Skeletal muscle satellite cell (primary cell): ENCODE data around the gene CAMTA1.
A peak's percentile ranks its signal among the peaks of the same experiment; 100 is the strongest.

ENCODE experiments used
- H3K27me3 ChIP-seq: 2 replicates; pipeline ENCODE4 v1.7.0; 2013; ENCODE audit warnings: low read length; ENCODE audit not compliant: control insufficient read depth, insufficient read depth
- H3K36me3 ChIP-seq: 2 replicates; pipeline ENCODE4 v1.7.0; 2013; ENCODE audit warnings: mild to moderate bottlenecking, control low read depth, low read length; ENCODE audit not compliant: insufficient read depth
- H3K4me1 ChIP-seq: 2 replicates; pipeline ENCODE4 v1.7.0; 2013; ENCODE audit warnings: low read length; ENCODE audit not compliant: control insufficient read depth, insufficient read depth
- H3K4me2 ChIP-seq: 2 replicates; pipeline ENCODE4 v1.7.0; 2013; ENCODE audit warnings: mild to moderate bottlenecking, low read length
- H3K4me3 ChIP-seq: 2 replicates; pipeline ENCODE4 v1.7.0; 2013; ENCODE audit warnings: low read length
- H3K9ac ChIP-seq: 2 replicates; pipeline ENCODE4 v1.7.0; 2013; ENCODE audit warnings: mild to moderate bottlenecking, low read depth, low read length, moderate library complexity
- H3K9me3 ChIP-seq: replicated peaks from 2 replicates; pipeline ENCODE4 v1.7.0; 2013; ENCODE audit warnings: mild to moderate bottlenecking, control low read depth, low read length

CAMTA1 gene

GRCh38 chr1:7474786-7475502, 689.7 kb downstream of the CAMTA1 start:
- Histone ChIP-seq H3K36me3 (no peaks in the 10 kb centered on the region), H3K4me3 (no peak overlapping the region), H3K27me3 (no peaks in the 10 kb centered on the region), H3K9me3 (no peaks in the 10 kb centered on the region), H3K9ac (no peak overlapping the region), H3K4me1 (peaks cover 37% of the 10 kb centered on the region), H3K4me2 (no peak overlapping the region)

GRCh38 chr1:7475691-7476090, 690.4 kb downstream of the CAMTA1 start:
- no peak overlapping the region for H3K4me3 ChIP-seq
- H3K4me1 ChIP-seq, result peaks cover 29% of the 10 kb centered on the region
- H3K9ac ChIP-seq, result no peak overlapping the region
- no peaks in the 10 kb centered on the region for H3K27me3 ChIP-seq
- no peaks in the 10 kb centered on the region for H3K9me3 ChIP-seq
- H3K36me3 ChIP-seq, result no peaks in the 10 kb centered on the region
- no peak overlapping the region for H3K4me2 ChIP-seq

- Histone ChIP-seq H3K36me3 (no peaks in the 10 kb centered on the region), H3K27me3 (no peaks in the 10 kb centered on the region), H3K4me3 (no peak overlapping the region), H3K4me2 (no peak overlapping the region), H3K9me3 (no peaks in the 10 kb centered on the region), H3K9ac (no peak overlapping the region), H3K4me1 (peaks cover 22% of the 10 kb centered on the region)
Observed at GRCh38 chr1:7476402-7476801, 691.1 kb downstream of the CAMTA1 start.

GRCh38 chr1:7476861-7477547, 691.8 kb downstream of the CAMTA1 start:
- H3K4me3 ChIP-seq, result no peak overlapping the region
- H3K9ac ChIP-seq, result no peak overlapping the region
- H3K4me2 ChIP-seq, result no peak overlapping the region
- H3K36me3 ChIP-seq, result no peaks in the 10 kb centered on the region
- H3K27me3 ChIP-seq, result no peaks in the 10 kb centered on the region
- peaks cover 16% of the 10 kb centered on the region for H3K4me1 ChIP-seq
- H3K9me3 ChIP-seq, result no peaks in the 10 kb centered on the region

- Histone ChIP-seq H3K9me3 (no peaks in the 10 kb centered on the region), H3K36me3 (no peaks in the 10 kb centered on the region), H3K9ac (no peak overlapping the region), H3K27me3 (peaks cover 2% of the 10 kb centered on the region), H3K4me1 (peaks cover 13% of the 10 kb centered on the region), H3K4me2 (no peak overlapping the region), H3K4me3 (no peak overlapping the region)
Observed at GRCh38 chr1:7477593-7477992, 692.3 kb downstream of the CAMTA1 start.

GRCh38 chr1:7478142-7478790, 693.0 kb downstream of the CAMTA1 start:
- Histone ChIP-seq H3K4me1 (peaks cover 13% of the 10 kb centered on the region), H3K4me2 (peak overlapping the region; percentile 24), H3K9me3 (no peaks in the 10 kb centered on the region), H3K9ac (peak overlapping the region; percentile 55), H3K4me3 (no peak overlapping the region), H3K27me3 (peaks cover 2% of the 10 kb centered on the region), H3K36me3 (no peaks in the 10 kb centered on the region)

GRCh38 chr1:7478809-7479499, 693.7 kb downstream of the CAMTA1 start:
- Histone ChIP-seq H3K4me1 (peaks cover 13% of the 10 kb centered on the region), H3K27me3 (peaks cover 2% of the 10 kb centered on the region)

GRCh38 chr1:7479571-7479970, 694.3 kb downstream of the CAMTA1 start:
- H3K4me2 ChIP-seq, result no peak overlapping the region
- no peaks in the 10 kb centered on the region for H3K9me3 ChIP-seq

More at GRCh38 chr1:7478809-7479499, 693.7 kb downstream of the CAMTA1 start:
- Histone ChIP-seq H3K4me3 (no peak overlapping the region), H3K9ac (peak overlapping the region; percentile 55), H3K4me2 (peak overlapping the region; percentile 24), H3K9me3 (no peaks in the 10 kb centered on the region), H3K36me3 (no peaks in the 10 kb centered on the region)

GRCh38 chr1:7481194-7481593, 695.9 kb downstream of the CAMTA1 start:
- Histone ChIP-seq H3K9me3 (no peaks in the 10 kb centered on the region), H3K4me1 (peaks cover 20% of the 10 kb centered on the region), H3K4me3 (no peak overlapping the region), H3K27me3 (peaks cover 2% of the 10 kb centered on the region), H3K4me2 (no peak overlapping the region), H3K9ac (no peak overlapping the region), H3K36me3 (no peaks in the 10 kb centered on the region)

More at GRCh38 chr1:7479571-7479970, 694.3 kb downstream of the CAMTA1 start:
- Histone ChIP-seq H3K9ac (no peak overlapping the region), H3K27me3 (peaks cover 2% of the 10 kb centered on the region), H3K4me1 (peaks cover 13% of the 10 kb centered on the region), H3K4me3 (no peak overlapping the region), H3K36me3 (no peaks in the 10 kb centered on the region)

GRCh38 chr1:7482077-7482476, 696.8 kb downstream of the CAMTA1 start:
- peaks cover 2% of the 10 kb centered on the region for H3K27me3 ChIP-seq
- no peaks in the 10 kb centered on the region for H3K36me3 ChIP-seq
- H3K4me3 ChIP-seq, result no peak overlapping the region
- no peak overlapping the region for H3K4me2 ChIP-seq
- H3K9me3 ChIP-seq, result no peaks in the 10 kb centered on the region
- peaks cover 20% of the 10 kb centered on the region for H3K4me1 ChIP-seq
- no peak overlapping the region for H3K9ac ChIP-seq

- H3K9ac ChIP-seq, result no peak overlapping the region
- no peak overlapping the region for H3K4me3 ChIP-seq
- no peak overlapping the region for H3K4me2 ChIP-seq
- no peaks in the 10 kb centered on the region for H3K9me3 ChIP-seq
- H3K4me1 ChIP-seq, result peaks cover 20% of the 10 kb centered on the region
- H3K27me3 ChIP-seq, result peaks cover 2% of the 10 kb centered on the region
- H3K36me3 ChIP-seq, result no peaks in the 10 kb centered on the region
Observed at GRCh38 chr1:7482772-7483495, 697.7 kb downstream of the CAMTA1 start.
